Muscle of arm (tissue), 12 donors: Measurements from ENCODE around the gene SLC43A3. TPM values are rescaled to one million over a fixed set of nuclear protein-coding genes. Genes with fewer than 3 reads are reported as not detected.
"Not testable (repeated sequence)": the region's sequence is repeated elsewhere in the genome, so short reads cannot be mapped to it uniquely, and the experiment has no call there.

ENCODE experiments used
- DNase-seq: peaks from one replicate; pipeline ENCODE4 v3.0.0-alpha.2; 2013
- polyA plus RNA-seq, 12 donors: library from polyadenylated mRNA; unstranded; fragments of 120-200 nt; gene quantifications; one replicate each; pipeline ENCODE4 v1.2.1, GENCODE V29; 2013; ENCODE audit not compliant: insufficient read length in 12 of 12

The SLC43A3 gene
- polyA plus RNA-seq, 12 donors = 24.6 to 45.1 (median 28.1) TPM; not detected in 1

DNA sequence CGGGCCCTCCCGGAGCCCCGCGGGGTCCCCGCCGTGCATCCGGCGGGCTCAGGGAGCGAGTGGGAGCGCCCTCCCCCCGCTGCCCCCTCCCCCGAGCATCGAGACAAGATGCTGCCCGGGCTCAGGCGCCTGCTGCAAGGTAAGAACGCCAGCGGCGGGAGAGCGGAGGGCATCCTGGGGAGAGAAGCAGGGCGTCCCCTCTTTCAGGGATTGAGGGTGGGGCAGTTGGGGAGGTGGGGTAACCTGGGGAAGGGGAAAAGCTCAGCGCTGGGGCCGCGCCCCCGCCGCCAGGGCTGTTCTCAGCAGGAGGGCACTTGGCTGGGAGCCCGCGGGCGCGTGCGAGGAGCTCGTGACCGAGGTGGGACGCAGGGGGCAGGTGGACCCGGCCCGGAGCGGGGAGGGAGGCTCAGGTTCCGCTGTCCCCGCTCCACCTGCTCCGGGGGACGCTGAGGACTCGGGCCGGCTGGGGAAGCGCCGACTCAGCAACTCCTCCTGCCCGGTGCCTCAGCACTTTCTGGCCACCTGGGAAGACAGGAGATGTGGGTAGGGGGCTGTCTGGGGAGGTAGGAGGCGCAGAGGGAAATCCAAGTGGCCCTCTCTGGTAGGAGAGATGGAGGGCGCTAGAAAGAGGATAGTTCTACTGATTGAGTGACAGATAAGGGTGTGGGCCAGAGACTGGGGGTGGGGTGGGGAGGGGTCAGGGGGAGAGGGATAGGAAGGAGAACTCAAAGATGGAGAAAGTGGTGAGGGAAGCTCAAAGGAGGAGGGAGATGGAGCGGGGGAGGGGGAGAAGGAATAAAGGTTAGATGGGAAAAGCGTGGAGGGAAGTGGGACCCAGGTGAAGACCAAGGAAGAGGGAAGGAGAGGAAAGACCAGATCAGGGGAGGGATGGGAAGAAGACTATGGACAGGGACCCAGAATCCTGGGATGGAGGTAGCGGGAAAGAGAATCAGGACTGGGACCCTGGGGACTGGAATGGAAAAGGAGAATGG, 34.1 kb upstream of the SLC43A3 start:
- DNase-seq = no peak

- peak; percentile 48 for DNase-seq
These were observed 33.3 kb upstream of the SLC43A3 start, which contains the start of gene RTN4RL2 for GRCh38 chr11:57460022-57460757. TSS of gene RTN4RL2 (plus strand) at chr11:57460528. CDS start at chr11:57460866, 338 bp downstream.

DNA sequence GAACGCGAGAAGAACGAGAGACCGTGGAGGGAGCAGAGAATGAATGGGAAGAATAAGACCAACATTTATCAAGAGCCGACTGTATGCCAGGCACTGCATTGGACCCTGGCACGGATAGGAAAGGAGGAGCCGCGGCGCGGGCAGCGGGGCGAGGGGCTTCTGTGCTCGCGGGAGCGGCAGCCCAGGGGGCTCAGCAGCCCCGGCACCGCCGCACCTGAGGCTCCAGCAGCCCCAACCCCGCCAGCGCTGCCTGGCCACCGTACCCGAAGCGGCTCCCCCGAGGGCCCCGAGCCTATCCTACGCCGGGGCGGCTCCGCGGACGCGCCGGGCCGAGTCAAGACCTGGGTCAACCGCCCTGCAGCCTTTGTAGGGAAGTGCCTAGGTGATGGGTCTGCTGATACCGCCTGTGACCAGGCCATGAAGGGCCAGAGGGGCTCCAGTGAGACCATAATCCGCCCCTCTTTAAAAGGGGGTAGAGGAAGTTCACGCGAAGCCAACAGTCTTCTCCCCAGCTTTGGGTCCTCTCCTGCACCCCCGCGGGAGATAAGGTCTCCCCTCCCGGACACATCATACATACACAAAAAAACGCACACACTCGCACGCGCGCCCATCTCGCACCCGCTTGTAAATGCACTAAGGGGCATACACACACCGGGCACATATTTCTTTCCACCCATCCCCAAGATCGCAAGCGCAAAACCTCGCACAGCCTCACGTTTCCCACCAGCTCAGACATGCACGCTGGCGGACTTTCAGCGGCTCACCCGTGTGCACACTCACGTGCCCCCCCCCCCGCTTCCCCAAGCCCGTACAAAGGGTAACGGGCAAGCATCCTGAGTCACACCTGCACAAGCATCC, 32.5 kb upstream of the SLC43A3 start:
- no peak for DNase-seq

GRCh38 chr11:57458410-57459163, 31.7 kb upstream of the SLC43A3 start:
- DNase-seq = peak; percentile 52

- no peak for DNase-seq
These were observed 31.1 kb upstream of the SLC43A3 start for GRCh38 chr11:57458060-57458409.

GRCh38 chr11:57457643-57458023, 30.7 kb upstream of the SLC43A3 start:
- DNase-seq = no peak

DNA sequence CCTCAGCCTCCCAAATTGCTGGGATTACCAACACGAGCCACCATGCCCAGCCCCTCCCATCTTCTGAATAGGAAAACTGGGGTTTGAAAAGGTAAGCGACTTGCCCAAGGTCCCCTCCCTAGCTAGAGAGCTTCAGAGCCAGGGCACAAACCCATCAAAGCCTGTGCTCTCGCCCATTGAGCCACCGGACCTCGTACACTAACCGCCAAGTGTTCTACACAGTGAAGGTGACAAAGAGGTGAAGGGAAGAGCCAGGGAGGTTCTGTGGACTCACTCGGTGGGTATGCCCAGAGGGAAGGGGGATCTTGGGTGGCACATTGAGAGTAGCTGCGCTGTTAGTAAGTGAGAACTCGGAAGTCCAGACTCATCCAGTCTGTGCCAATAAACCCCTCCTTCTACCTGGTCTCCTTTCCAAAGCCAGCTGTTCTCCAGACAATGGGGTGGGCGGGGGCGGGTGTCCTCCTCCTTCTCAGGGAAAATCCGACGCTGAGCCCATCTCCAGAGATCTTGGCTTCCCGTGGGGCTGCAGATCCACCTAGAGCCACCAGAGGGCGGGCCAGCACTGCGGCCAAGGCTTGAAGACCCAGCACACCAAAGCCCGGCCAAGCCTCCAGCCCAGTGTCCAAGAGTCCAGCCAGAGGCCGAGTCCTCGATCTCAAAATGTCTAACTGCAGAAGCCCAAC, 30.2 kb upstream of the SLC43A3 start:
- peak; percentile 91 for DNase-seq

- DNase-seq = no peak
These were observed 26.7 kb upstream of the SLC43A3 start for GRCh38 chr11:57453543-57454177.

DNA sequence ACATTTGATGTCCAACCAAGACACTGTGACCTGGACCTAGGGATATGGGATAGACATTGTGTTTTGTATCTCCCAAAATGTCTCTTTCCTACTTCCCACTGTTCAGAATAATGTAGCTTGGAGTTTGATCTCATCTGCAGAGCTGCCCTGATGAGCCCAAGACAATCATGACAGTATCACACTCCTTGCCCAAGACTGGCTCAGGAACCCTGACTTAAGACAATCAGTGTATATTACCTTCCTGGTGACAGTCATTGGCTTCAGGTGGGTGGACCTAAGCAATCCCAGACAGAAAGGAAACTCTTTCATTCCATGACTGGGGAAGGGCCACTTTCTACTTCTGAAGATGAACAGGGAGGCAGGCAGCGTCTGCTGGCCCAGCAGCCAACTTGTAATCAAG, 19.1 kb upstream of the SLC43A3 start:
- DNase-seq = no peak

DNA sequence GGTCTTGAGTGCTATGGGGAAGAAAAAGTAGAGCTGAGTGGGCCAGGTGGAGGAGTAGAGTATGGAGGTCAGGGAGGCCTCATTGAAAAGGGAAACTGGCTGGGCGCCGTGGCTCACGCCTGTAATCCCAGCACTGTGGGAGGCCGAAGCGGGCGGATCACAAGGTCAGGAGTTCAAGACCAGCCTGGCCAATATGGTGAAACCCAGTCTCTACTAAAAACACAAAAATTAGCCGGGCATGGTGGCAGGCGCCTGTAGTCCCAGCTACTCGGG, 18.1 kb upstream of the SLC43A3 start:
- DNase-seq = not testable (repeated sequence)

DNA sequence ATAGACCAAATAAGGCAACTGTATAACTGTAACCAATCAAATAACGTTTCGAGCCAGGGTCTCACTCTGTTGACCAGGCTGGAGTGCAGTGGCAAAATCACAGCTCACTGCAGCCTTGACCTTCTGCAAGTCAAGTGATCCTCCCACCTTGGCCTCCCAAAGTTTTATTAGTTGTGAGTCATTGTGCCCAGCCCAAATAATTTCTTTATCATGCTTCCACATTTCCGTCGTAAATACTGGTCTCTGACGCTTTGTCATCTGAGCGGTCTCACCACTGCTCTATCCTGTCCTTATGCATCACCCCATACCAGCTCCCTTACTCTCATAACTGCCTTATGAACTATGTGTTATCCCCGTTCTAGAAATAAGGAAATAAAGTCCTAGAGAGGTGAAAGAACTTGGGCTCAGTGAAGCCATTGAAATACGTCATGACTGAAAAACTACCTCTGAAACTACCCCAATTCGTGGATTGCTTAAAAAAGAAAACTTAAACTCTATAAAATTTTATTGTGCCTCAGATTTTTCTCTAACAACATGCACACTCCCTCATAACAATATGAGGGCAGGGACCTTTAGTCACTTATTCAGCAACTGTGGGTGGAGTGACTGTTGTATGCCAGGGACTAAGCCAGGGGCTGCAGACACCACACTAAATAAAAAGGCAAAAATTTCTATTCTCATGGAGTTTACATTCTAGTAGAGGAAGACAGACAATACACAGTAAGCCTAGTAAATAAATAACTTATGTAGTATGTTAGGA, 17.6 kb upstream of the SLC43A3 start:
- DNase-seq = no peak

DNA sequence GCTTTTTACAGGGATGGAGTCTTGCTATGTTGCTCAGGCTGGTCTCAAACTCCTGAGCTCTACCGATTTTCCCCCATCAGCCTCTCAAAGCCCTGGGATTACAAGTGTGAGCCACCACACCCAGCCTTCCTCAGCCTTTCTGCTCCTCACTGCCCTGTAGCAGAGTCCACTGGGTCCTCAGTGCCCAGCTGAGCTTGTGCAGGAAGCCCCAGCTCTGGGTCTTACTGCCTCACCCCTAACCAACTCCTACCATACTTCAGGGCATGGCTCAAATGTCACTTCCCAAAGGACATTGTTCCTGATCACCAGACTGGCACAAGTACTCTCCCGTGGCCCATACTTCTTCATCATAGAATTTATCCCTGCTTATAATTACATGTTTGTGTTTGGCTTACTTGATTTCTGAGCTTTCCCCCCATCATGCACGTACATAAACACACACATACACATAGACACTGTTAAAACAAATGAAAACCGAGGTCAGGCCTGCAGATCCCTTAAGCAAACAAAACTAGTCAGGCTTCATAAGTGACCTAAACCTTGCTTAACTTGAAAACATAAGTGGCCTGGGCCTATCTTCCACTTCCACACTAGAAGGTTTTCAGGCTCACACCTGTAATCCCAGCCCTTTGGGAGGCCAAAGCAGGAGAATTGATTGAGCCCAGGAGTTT, 14.0 kb upstream of the SLC43A3 start:
- no peak for DNase-seq

- no peak for DNase-seq
These were observed 12.9 kb upstream of the SLC43A3 start for GRCh38 chr11:57439786-57440185.

DNA sequence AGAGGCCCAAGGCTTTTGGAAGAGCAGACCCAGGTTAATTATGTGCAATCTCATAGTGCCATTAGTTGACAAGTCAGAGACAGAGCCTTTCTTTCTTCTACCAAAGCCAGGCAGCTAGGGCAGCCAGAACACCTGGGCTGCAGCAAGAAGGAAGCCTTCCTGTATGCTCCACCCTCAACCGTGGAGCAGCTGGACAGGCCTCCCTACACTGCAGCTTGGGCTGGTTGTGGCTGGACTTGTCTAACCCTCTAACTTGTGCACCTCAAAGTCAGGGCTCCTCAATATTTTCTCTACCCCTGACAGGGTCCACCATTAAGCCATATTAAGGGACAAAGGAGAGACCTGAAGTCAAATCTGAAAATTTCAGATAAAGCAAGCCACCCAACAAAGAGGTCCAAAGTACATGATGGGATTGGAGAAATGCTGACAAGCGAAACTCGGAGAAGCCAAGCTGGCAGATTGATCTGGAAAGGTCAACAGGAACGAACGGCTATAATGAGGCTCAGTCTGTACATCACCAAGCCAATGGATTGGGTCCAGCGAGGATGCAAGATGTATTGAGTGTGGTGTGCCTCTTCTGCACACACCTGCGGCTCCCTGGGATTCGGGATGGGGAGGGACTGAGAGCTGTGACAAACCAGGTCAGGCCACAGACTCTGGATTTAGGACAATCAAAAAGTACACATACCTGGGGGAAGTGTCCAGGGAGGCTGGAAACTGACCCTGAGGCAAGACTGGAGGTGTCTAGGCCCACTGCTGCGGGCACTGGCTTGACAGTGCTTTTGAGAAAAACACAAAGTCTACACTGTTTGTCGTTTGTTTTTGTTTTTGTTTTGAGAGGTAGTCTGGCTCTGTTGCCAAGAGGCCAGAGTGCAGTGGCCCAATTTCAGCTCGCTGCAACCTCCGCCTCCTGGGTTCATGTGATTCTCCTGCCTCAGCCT, 11.7 kb upstream of the SLC43A3 start:
- DNase-seq = no peak

DNA sequence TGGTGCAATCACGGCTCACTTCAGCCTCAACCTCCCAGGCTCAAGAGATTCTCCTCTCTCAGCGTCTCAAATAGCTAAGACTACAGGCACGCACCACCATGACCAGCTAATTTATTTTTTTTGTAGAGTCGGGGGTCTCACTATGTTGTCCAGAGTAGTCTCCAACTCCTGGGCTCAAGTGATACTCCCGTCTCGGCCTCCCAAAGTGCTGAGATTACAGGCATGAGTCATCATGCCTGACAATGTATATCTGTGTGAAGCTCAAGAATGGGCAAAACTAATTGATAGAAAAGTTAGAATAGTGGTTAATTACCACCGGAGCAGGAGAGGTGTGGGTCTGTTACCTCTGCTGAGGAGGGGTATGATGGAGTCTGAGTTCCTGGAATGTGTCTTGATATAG, 9.1 kb upstream of the SLC43A3 start:
- DNase-seq = no peak

GRCh38 chr11:57434640-57435546, 8.0 kb upstream of the SLC43A3 start:
- no peak for DNase-seq
